ENCODE measurements around the gene VSTM2L. TPM values are rescaled to one million over a fixed set of nuclear protein-coding genes. Genes with fewer than 3 reads are reported as not detected.

VSTM2L gene
- total RNA-seq, 1 donor from 2014 or later: not detected

DNA sequence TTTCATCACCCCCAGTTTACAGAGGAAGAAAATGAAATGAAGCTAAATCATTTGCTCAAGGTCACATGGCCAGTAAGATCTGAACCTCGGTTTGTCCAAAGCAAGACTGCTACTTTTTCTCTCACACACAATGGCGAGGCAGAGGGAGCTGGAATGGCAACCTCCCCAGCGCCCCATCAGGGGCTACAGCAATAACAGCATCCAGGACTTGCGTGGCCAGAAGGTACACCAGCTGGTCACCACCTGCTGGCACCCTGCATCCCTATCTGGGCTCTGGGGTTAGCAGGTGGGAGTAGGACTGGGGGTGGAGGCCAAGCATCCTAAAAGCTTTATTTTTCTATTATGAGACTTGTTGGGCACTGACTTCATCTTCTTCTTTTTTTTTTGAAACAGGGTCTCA is 89.0 kb downstream of the VSTM2L start:
- Histone ChIP-seq H3K4me3 (no peak overlapping the region), H3K36me3 (peaks cover 0 to 26% of the 10 kb centered on the region in 2 donors), H3K27ac (no peak overlapping the region), H3K27me3 (no peaks in the 10 kb centered on the region), H3K4me1 (peaks cover 29% of the 10 kb centered on the region), H3K9me3 (no peaks in the 10 kb centered on the region)
- no peak for DNase-seq (ENCODE audit: extremely low spot score in 2 of 2)
- intact Hi-C loops (cut with DNase I): loop anchor here (10.0 kb wide), 1 partner anchor 427 kb away; no protein-coding TSS in a partner anchor
- TF ChIP-seq POLR2AphosphoS5 (IDR thresholded peaks at IDR 0.05; ENCODE audit: insufficient read depth in 1 of 2, low read depth in 1 of 2) (no peak), POLR2A (IDR thresholded peaks at IDR 0.05) (no peak)
- TF ChIP-seq, protein P1, sequence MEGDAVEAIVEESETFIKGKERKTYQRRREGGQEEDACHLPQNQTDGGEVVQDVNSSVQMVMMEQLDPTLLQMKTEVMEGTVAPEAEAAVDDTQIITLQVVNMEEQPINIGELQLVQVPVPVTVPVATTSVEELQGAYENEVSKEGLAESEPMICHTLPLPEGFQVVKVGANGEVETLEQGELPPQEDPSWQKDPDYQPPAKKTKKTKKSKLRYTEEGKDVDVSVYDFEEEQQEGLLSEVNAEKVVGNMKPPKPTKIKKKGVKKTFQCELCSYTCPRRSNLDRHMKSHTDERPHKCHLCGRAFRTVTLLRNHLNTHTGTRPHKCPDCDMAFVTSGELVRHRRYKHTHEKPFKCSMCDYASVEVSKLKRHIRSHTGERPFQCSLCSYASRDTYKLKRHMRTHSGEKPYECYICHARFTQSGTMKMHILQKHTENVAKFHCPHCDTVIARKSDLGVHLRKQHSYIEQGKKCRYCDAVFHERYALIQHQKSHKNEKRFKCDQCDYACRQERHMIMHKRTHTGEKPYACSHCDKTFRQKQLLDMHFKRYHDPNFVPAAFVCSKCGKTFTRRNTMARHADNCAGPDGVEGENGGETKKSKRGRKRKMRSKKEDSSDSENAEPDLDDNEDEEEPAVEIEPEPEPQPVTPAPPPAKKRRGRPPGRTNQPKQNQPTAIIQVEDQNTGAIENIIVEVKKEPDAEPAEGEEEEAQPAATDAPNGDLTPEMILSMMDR (IDR thresholded peaks at IDR 0.05): no peak

- no peak for DNase-seq (ENCODE audit: extremely low spot score in 2 of 2)
- H3K9me3 ChIP-seq: no peaks in the 10 kb centered on the region
- TF ChIP-seq, protein P1 (IDR thresholded peaks at IDR 0.05): peak in 1 of 3 experiments; percentile 43
- no peak for TF ChIP-seq POLR2AphosphoS5 (IDR thresholded peaks at IDR 0.05; ENCODE audit: insufficient read depth in 1 of 2, low read depth in 1 of 2)
- H3K4me1 ChIP-seq: peaks cover 19% of the 10 kb centered on the region
- peaks cover 0 to 35% of the 10 kb centered on the region in 2 donors for H3K36me3 ChIP-seq
- no peak overlapping the region for H3K4me3 ChIP-seq
- H3K27me3 ChIP-seq: no peaks in the 10 kb centered on the region
- intact Hi-C loops (cut with DNase I): loop anchor here (10.0 kb wide), 1 partner anchor 428 kb away; no protein-coding TSS in a partner anchor
- H3K27ac ChIP-seq: no peak overlapping the region
Measured at GRCh38 chr20:37992802-37993409, 90.0 kb downstream of the VSTM2L start.

- no peaks in the 10 kb centered on the region for H3K9me3 ChIP-seq
- H3K36me3 ChIP-seq: peaks cover 0 to 46% of the 10 kb centered on the region in 2 donors
- H3K27me3 ChIP-seq: no peaks in the 10 kb centered on the region
- intact Hi-C loops (cut with DNase I): loop anchor here (10.0 kb wide), 1 partner anchor 430 kb away; no protein-coding TSS in a partner anchor
- H3K4me3 ChIP-seq: no peak overlapping the region
- TF ChIP-seq POLR2A (IDR thresholded peaks at IDR 0.05) (no peak), POLR2AphosphoS5 (IDR thresholded peaks at IDR 0.05; ENCODE audit: insufficient read depth in 1 of 2, low read depth in 1 of 2) (no peak)
- TF ChIP-seq, protein P1 (IDR thresholded peaks at IDR 0.05): no peak
- no peak overlapping the region for H3K27ac ChIP-seq
- H3K4me1 ChIP-seq: peaks cover 18% of the 10 kb centered on the region
- DNase-seq (ENCODE audit: extremely low spot score in 2 of 2): no peak
Measured at GRCh38 chr20:37994512-37994911, 91.6 kb downstream of the VSTM2L start.

Other genes starting within 250 kb of the VSTM2L start
- gene CTNNBL1, start 209.1 kb upstream of the VSTM2L start, total RNA-seq: 40.3 TPM
- gene TTI1, start 130.3 kb downstream of the VSTM2L start, total RNA-seq: 13.5 TPM
- gene RPRD1B, start 130.6 kb downstream of the VSTM2L start, total RNA-seq: 23.8 TPM

Data from vagina (tissue), 2 donors.